ENCODE measurements around the gene HABP4. TPM values are rescaled to one million over a fixed set of nuclear protein-coding genes. Genes with fewer than 3 reads are reported as not detected.

Gene HABP4
- total RNA-seq, 2 donors from 2014 or later: 13.4 to 17.5 TPM

Other genes with a start within 250 kb of the HABP4 start
- gene HSD17B3, start 148.0 kb upstream of the HABP4 start, total RNA-seq: under 1 TPM in 1 of 2 donors, not detected in 1; 0.81 TPM
- gene SLC35D2, start 66.5 kb upstream of the HABP4 start, total RNA-seq: 10 to 100 TPM in 1 of 2 donors, 1 to 10 TPM in 1; 5.4 to 14.0 TPM
- 10 to 100 TPM; 22.6 to 24.7 TPM for gene ZNF367, start 31.8 kb upstream of the HABP4 start, total RNA-seq
- 10 to 100 TPM; 11.7 to 13.9 TPM for gene CDC14B, start 169.7 kb downstream of the HABP4 start, total RNA-seq
- 10 to 100 TPM; 11.6 to 17.1 TPM for gene PRXL2C, start 205.1 kb downstream of the HABP4 start, total RNA-seq